GM23338 (cell line): Measurements from ENCODE around the gene SLC19A1.

ENCODE experiments used
- CREB1 ChIP-seq: fragments of 250-450 bp; sonication (Bioruptor Pico); IDR thresholded peaks from 2 replicates; pipeline ENCODE4 v1.5.0; 2020; ENCODE audit warnings: low read depth, mild to moderate bottlenecking, moderate library complexity
- STAT1 ChIP-seq: IDR thresholded peaks from one replicate; pipeline ENCODE4 v1.6.1; 2016; ENCODE audit warnings: antibody characterized with exemption; ENCODE audit not compliant: unreplicated experiment
- TF ChIP-seq, protein P1 (sequence below), 2 experiments: fragments of 200-600 bp in 1 of 2; sonication (generic) in 1 of 2; conservative IDR thresholded peaks; 2 replicates each; pipeline versions ENCODE4 v1.5.1 to v1.6.1; 2016 to 2017; ENCODE audit warnings: antibody characterized with exemption in 2 of 2, low read depth in 2 of 2, mild to moderate bottlenecking in 2 of 2, moderate library complexity in 1 of 2

DNA sequence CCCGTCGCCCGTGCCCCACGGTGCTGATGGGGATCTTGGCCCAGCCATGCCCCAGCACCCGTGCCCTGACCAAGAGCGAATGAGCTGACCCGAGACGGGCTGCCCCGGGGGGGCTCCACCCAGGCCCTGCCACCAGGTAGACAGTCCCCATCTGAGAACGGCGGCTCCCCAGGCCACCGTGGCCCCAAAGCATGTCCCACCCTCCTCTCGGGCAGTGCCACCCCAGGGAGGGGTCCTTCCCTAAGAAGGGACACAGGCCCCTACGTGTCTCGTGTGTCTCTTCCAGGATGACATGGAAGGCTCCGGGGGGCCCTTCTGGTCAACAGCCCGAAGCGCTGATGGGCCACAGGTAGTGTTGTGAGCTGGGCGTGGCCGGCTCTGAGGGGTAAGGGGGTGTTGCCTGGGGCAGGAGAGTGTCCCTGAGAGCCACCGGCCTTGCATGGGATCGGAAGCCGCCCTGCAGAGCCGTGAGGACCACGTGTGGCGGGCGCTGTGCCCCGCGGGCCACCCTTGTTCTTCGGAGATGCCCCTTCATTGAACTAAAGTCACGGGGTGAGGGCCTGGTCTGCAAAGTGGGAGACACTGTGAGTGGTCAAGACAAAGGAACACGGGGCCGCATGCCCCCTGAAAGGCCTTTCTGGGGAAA lies 55.0 kb downstream of the SLC19A1 start:
- TF ChIP-seq, protein P1, sequence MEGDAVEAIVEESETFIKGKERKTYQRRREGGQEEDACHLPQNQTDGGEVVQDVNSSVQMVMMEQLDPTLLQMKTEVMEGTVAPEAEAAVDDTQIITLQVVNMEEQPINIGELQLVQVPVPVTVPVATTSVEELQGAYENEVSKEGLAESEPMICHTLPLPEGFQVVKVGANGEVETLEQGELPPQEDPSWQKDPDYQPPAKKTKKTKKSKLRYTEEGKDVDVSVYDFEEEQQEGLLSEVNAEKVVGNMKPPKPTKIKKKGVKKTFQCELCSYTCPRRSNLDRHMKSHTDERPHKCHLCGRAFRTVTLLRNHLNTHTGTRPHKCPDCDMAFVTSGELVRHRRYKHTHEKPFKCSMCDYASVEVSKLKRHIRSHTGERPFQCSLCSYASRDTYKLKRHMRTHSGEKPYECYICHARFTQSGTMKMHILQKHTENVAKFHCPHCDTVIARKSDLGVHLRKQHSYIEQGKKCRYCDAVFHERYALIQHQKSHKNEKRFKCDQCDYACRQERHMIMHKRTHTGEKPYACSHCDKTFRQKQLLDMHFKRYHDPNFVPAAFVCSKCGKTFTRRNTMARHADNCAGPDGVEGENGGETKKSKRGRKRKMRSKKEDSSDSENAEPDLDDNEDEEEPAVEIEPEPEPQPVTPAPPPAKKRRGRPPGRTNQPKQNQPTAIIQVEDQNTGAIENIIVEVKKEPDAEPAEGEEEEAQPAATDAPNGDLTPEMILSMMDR (conservative IDR thresholded peaks at IDR 0.05; ENCODE audit: low read depth in 2 of 2) = no peak
- no peak for TF ChIP-seq STAT1
- TF ChIP-seq CREB1 (CRISPR knock-in tag) = no peak
